GM12892 (cell line): ENCODE results near the gene LAMTOR5.
A peak's percentile ranks its signal among the peaks of the same experiment; 100 is the strongest.
"Not testable (repeated sequence)": the region's sequence is repeated elsewhere in the genome, so short reads cannot be mapped to it uniquely, and the experiment has no call there.

ENCODE experiments used
- DNase-seq: peaks from one replicate; pipeline ENCODE4 v3.0.0; 2011; ENCODE audit not compliant: insufficient read length
- FAIRE-seq: peaks from 2 replicates; lab custom pipeline; 2011; peaks lifted over from hg19 to GRCh38; lab: Jason Lieb, UNC
- POLR2A ChIP-seq: IDR thresholded peaks from 2 replicates; pipeline ENCODE4 v1.6.1; 2011; ENCODE audit warnings: low read depth, low read length, control low read depth
- POLR2AphosphoS5 ChIP-seq: IDR thresholded peaks from 2 replicates; pipeline ENCODE4 v1.6.1; 2011; ENCODE audit warnings: low read depth, low read length, control low read depth
- TAF1 ChIP-seq: IDR thresholded peaks from 2 replicates; pipeline ENCODE4 v1.6.1; 2011; ENCODE audit warnings: low read depth, mild to moderate bottlenecking, control low read depth, low read length, borderline replicate concordance

LAMTOR5 gene

DNA sequence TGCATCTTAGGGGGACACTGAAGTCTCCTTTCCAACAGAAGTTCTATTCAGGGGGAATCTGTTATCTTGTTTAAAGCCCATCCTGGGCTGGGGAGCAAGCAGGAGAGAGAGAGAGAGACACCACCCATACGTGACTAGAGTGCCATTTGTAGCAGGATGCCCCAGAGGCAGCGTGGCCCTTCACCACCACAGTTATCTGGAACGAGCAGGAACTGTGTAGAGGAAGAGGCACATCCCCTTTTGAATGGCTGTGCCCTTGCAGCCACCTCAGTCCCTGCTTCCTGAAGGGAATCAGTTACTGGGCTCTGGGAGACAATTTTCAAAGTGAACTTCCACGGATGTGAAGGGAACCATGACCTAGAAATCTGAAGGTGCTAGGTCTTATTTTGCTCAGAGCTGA is 19.4 kb upstream of the LAMTOR5 start:
- TF ChIP-seq POLR2A (no peak), TAF1 (no peak), POLR2AphosphoS5 (no peak)
- DNase-seq, result no peak
- no peak for FAIRE-seq

DNA sequence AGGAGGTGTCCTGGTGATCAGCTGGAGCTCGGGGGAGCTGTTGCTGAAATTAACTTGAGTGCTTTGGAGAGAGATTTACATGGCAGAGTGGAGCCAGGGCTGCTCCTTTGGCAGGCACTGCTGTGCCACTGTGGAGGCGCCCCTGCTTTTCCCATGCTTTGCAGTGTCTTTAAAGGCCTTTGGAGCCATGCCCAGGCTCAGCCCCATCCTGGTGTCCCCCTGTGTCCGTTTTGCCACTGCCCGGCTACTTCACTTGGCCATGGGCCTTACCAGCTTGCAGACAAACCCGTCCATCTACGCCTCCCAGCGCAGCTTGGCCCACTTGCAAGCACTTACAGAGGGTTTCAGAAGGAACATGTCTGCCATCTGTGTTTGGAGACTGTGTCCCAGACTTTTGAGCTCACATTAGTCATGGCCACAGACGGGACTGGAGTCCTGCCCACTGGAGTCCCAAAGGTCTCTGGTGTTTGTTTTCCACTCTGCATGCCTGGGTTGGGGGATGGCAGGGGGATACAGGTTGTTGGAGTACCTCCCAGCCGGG is 18.2 kb upstream of the LAMTOR5 start:
- DNase-seq, result no peak
- no peak for FAIRE-seq

DNA sequence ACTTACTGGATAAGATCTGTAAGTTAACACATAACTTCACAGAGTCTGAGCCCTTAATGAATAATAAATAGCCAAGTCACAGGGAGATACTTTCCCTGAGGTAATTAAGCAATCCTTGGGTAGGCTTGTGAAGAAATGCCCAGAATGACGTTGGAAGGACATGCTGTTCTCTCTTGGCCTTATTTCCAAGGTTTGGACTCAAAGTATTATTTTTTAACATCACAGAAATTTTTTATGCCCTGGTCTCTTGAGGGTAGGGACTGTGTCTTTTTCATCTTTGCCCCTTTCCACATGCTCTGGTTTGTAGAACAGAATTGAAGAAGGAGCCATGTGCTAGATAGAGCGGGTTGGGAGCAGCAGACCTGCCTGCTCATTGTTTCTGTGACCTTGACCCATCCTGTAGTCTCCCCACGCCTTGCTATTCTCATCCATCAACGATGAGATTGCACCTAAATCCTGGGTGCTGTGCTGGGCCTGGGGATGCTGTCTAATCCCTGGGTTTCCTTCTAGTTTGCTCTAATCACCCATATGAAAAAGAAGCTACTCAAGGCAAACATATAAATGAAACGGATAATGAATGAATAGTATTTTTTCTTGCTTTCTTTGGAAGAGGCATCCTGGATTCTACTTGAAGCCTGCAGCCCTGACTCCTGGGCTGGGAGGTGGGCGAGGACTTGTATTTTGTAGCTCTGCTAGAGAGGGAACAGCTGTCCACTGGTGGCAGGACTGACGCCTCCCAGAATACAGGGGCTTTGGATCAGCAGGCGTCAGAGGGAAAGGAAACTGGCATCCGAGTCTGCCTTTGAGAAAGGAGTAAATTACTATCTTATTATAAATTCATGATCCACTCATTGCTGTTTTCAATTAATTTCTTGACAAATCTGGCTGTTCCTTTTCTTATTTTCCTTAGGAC is 17.5 kb upstream of the LAMTOR5 start:
- no peak for FAIRE-seq
- DNase-seq, result no peak
- TF ChIP-seq TAF1 (no peak), POLR2A (no peak), POLR2AphosphoS5 (no peak)

More for the DNA sequence above, 18.2 kb upstream of the LAMTOR5 start:
- no peak for TF ChIP-seq POLR2AphosphoS5
- TF ChIP-seq TAF1, result no peak
- no peak for TF ChIP-seq POLR2A

DNA sequence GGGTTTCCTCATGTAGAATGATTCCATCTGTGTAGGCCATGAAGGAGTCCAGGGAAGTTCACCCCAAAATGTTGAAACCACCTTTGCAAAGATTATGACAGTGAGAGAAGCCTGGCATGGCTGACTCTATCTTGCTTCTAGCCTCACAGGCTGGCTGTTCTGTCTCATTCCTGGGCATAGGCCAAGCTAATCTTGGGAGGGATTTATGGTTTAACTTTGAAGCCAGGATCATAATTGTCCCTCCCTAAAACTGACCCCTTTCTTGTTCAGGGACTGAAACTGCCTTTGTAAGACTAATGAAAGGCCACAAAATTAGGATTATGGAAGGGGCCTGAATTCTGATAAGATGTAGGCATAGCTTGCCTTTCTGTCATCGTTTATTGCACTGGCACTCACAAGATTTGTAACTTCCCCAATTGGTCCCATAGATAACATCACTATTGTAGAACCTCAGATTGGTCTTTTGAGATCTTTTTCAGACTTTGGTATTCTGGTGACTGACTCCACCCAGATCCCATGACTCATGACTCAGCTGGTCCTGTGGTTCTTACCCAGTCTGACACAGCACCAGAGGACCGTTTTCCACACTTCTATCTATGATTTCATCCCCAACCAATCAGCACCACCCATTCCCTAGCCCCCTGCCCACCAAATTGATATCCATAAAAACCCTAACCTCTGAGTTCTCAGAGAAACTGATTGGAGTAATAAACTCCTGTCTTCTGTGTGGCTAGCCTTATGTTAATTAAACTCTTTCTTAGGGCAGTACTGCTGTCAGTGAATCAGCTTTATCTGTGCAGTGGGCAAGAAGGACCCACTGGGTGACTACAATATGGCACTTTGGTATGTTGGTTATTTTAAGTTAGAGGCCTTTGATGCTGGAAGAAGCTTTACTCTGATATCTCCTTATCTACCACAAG is 13.6 kb upstream of the LAMTOR5 start:
- DNase-seq (no peak), FAIRE-seq (no peak)
- TF ChIP-seq TAF1, result no peak
- TF ChIP-seq POLR2A, result no peak
- TF ChIP-seq POLR2AphosphoS5, result no peak

DNA sequence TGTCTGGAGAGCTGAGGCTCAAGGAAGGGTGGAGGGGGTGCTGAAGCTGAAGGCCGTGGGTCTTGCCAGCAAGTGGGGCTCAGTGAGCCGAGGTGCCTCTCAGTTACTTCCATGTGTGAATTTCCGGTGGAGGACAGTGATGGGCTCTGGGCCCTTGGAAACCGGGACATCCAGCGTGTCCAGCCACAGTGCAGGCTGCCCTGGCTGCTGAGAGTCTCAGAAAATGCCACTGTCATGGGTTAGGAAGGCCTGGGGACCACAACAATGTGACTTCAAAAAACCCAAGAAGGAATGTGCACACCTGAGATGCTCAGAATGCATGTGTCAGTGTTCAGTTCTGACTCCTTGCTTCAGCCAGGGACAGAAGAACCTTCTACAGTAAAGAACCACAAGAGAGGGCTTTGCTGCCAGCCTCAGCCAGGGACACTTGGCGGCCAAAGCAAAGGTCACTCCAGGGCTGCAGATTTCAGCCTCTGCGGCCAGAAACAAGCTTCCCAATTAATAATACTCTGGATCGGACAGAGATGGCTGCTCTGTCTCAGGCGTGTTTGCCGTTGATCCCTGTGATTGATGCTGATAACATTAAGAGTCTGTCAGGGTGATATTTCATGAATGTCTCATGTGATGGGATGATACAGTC is 12.6 kb upstream of the LAMTOR5 start:
- TF ChIP-seq TAF1 (no peak), POLR2A (no peak), POLR2AphosphoS5 (no peak)

DNA sequence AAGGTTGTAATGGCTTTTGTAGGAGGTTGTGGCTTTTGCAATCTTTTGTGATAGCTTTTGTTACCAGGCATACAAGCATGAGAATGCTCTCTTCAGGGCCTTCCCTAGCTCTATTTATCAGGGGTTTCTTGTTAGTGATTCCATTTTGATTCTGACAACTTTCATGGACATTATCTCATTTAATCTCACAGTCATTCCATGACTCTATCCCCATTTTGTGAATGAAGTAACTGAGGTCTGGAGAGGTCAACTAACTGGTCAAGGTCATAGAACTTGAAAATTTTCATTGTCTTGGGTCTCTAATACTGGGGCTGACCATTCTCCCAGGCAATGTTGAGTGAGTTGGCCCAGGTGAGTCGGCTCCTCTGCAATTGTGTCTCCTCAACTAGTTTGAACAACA is 11.2 kb upstream of the LAMTOR5 start:
- TF ChIP-seq POLR2A (no peak), TAF1 (no peak), POLR2AphosphoS5 (no peak)
- no peak for DNase-seq
- no peak for FAIRE-seq

More for the DNA sequence above, 12.6 kb upstream of the LAMTOR5 start:
- FAIRE-seq (no peak), DNase-seq (no peak)

DNA sequence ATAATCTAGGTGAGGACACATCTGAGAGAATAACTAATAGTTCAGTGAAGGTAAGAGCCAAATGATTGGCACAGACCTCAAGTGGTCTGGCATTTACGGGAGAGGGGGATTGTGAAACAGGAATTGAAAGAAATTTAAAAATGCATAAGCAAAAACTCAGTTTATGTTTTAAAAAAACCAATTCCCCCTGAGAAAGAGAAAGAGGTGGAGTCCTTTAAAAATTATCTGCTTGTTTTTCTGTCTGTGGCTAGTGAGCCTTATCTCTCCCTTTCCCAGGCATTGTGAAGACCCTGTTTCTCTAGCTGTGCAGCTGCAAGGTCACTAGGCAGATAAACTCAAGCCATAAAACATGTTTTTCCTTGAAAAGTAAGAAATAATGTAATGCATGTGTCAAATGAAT is 5.6 kb upstream of the LAMTOR5 start:
- DNase-seq, FAIRE-seq: not testable (repeated sequence)

DNA sequence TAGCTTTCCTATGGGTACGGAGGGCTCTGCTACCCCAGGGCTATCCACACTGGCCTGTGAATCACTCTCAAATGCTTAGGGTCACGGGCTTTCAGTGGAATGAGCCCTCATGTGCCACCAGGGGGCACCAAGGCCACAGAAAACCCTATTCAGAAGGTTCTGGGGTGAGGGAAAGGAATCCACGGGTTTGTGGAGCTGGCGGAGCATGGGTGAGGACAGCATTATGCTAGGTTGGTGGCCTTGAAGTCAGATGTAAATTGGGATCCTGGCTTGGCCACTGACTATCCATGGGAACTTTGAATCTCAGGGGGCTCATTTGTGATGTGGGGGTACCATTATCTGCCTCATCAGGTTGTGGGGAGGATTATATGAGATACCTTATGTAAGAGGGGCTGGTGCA is 5.1 kb upstream of the LAMTOR5 start:
- TF ChIP-seq POLR2AphosphoS5 (no peak), POLR2A (no peak), TAF1 (no peak)

DNA sequence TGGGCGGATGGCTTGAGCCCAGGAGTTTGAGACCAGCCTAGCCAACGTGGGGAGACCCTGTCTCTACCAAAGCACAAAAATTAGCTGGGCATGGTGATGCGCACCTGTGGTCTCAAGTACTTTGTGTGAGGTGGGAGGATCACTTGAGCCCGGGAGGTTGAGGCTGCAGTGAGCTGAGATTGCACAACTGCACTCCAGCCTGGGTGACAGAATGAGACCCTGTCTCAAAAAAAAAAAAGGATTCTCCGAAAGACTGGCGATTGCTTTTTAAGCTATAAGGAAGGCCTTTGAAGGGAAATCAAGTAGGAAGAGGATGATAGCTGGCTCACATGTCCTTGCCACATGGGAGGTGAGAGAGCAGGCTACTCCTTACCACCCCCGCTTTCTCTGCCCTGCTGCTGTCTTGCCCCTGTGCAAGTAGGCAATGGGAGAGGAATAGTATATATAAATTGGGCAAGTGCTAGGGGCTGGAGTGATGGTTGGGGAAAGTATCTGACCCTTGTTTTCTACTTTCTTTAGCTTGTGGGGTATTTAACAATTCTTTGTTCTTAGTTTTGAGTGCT is 3.8 kb upstream of the LAMTOR5 start:
- TF ChIP-seq POLR2A (no peak), POLR2AphosphoS5 (no peak), TAF1 (no peak)
- FAIRE-seq (no peak), DNase-seq (no peak)

More for the DNA sequence above, 5.1 kb upstream of the LAMTOR5 start:
- peak; percentile 38 for DNase-seq
- no peak for FAIRE-seq

DNA sequence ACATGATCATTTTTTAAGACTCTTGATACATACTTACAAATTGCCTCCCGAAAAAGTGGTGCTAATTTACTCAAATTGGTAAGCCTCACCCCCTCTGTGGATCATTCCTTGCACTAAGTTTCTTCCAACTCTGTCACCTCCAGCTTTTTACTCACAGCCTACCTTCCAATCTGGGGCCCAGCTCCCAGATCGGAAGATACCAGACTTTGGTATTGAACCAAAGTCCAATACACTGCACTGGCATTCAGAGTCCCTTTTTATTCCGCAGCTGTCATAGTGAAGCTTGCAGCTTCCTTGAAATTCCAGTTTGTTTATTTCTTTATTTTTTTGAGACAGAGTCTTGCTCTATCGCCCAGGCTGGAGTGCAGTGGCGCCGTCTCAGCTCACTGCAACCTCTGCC is 1.8 kb upstream of the LAMTOR5 start:
- DNase-seq (no peak), FAIRE-seq (no peak)
- TF ChIP-seq POLR2AphosphoS5 (no peak), POLR2A (no peak), TAF1 (no peak)
